Hippocampal formation (tissue), 2 donors: ENCODE data around the gene C1orf226.
"Not testable (repeated sequence)": the region's sequence is repeated elsewhere in the genome, so short reads cannot be mapped to it uniquely, and the experiment has no call there.

ENCODE experiments used
- DNase-seq, 2 donors: peaks; one replicate each; lab custom pipeline; 2025; lab: John Stamatoyannopoulos, UW

Gene C1orf226

GRCh38 chr1:162405800-162406199, 24.3 kb downstream of the C1orf226 start:
- no peak for DNase-seq

- DNase-seq, result no peak
These were observed 25.3 kb downstream of the C1orf226 start for GRCh38 chr1:162406811-162407210.

GRCh38 chr1:162407539-162407938, 26.0 kb downstream of the C1orf226 start:
- no peak for DNase-seq

GRCh38 chr1:162412002-162412401, 30.5 kb downstream of the C1orf226 start, which contains the start of gene SH2D1B:
Gene SH2D1B (minus strand): TSS chr1:162412136. CDS start chr1:162412016, 120 bp downstream.
- DNase-seq, result no peak

- DNase-seq, result no peak
These were observed 34.7 kb downstream of the C1orf226 start for GRCh38 chr1:162416215-162416614.

GRCh38 chr1:162416909-162417308, 35.4 kb downstream of the C1orf226 start:
- no peak for DNase-seq

GRCh38 chr1:162417650-162418049, 36.1 kb downstream of the C1orf226 start:
- no peak for DNase-seq

- not testable (repeated sequence) for DNase-seq
These were observed 37.1 kb downstream of the C1orf226 start for GRCh38 chr1:162418584-162418983.

GRCh38 chr1:162419450-162419931, 38.0 kb downstream of the C1orf226 start:
- DNase-seq, result not testable (repeated sequence)

- no peak for DNase-seq
These were observed 38.6 kb downstream of the C1orf226 start for GRCh38 chr1:162420120-162420519.

GRCh38 chr1:162421258-162422164, 40.0 kb downstream of the C1orf226 start:
- no peak for DNase-seq

- DNase-seq, result no peak
These were observed 41.3 kb downstream of the C1orf226 start for GRCh38 chr1:162422662-162423375.

GRCh38 chr1:162430583-162430982, 49.1 kb downstream of the C1orf226 start:
- no peak for DNase-seq

GRCh38 chr1:162432977-162433713, 51.6 kb downstream of the C1orf226 start:
- DNase-seq, result not testable (repeated sequence)
